Measurements from ENCODE around the gene NCK1. TPM values are rescaled to one million over a fixed set of nuclear protein-coding genes. Genes with fewer than 3 reads are reported as not detected.
"Not testable (repeated sequence)": the region's sequence is repeated elsewhere in the genome, so short reads cannot be mapped to it uniquely, and the experiment has no call there.

The NCK1 gene
- total RNA-seq, 1 experiment from 2014 or later: 25.6 TPM

DNA sequence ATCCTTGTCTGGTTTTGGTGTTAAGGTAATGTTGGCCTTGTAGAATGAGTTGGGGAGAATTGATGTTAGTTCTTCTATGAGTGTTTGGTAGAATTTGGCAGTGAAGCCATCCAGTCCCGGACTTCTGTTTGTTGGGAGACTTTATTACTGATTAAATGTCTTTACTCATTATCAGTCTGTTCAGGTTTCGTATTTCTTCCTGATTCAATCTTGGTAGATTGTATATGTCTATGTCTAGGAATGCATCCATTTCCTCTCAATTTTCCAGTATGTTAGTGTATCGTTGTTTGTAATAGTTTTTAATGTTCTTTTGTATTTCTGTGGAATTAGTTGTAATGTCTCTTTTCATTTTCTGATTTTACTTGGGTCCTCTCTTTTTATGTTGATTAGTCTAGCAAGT lies 39.4 kb downstream of the NCK1 start:
- DNase-seq (ENCODE audit: low read depth, low spot score) (no peak), ATAC-seq (no peak)
- no peak for TF ChIP-seq SIN3A (IDR thresholded peaks at IDR 0.05; ENCODE audit: low read depth)
- TF ChIP-seq, protein P1, sequence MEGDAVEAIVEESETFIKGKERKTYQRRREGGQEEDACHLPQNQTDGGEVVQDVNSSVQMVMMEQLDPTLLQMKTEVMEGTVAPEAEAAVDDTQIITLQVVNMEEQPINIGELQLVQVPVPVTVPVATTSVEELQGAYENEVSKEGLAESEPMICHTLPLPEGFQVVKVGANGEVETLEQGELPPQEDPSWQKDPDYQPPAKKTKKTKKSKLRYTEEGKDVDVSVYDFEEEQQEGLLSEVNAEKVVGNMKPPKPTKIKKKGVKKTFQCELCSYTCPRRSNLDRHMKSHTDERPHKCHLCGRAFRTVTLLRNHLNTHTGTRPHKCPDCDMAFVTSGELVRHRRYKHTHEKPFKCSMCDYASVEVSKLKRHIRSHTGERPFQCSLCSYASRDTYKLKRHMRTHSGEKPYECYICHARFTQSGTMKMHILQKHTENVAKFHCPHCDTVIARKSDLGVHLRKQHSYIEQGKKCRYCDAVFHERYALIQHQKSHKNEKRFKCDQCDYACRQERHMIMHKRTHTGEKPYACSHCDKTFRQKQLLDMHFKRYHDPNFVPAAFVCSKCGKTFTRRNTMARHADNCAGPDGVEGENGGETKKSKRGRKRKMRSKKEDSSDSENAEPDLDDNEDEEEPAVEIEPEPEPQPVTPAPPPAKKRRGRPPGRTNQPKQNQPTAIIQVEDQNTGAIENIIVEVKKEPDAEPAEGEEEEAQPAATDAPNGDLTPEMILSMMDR (IDR thresholded peaks at IDR 0.05 in 2 of 3, conservative IDR thresholded peaks at IDR 0.05 in 1 of 3; ENCODE audit: borderline replicate concordance in 1 of 3, insufficient read depth in 1 of 3, low read depth in 2 of 3, low read length in 2 of 3): no peak
- no peak for TF ChIP-seq YY1 (IDR thresholded peaks at IDR 0.05; ENCODE audit: extremely low read depth, insufficient replicate concordance, low read depth, low read length)
- TF ChIP-seq POLR2AphosphoS5 (IDR thresholded peaks at IDR 0.05; ENCODE audit: low read depth, low read length): no peak
- no peak for TF ChIP-seq FOSL1 (IDR thresholded peaks at IDR 0.05; ENCODE audit: low read depth)
- TF ChIP-seq EZH2phosphoT487 (IDR thresholded peaks at IDR 0.05; ENCODE audit: borderline replicate concordance): no peak
- no peak for TF ChIP-seq EGR1 (IDR thresholded peaks at IDR 0.05; ENCODE audit: low read depth)
- TF ChIP-seq, protein P2, sequence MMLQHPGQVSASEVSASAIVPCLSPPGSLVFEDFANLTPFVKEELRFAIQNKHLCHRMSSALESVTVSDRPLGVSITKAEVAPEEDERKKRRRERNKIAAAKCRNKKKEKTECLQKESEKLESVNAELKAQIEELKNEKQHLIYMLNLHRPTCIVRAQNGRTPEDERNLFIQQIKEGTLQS (IDR thresholded peaks at IDR 0.05): no peak
- TF ChIP-seq, protein P3, sequence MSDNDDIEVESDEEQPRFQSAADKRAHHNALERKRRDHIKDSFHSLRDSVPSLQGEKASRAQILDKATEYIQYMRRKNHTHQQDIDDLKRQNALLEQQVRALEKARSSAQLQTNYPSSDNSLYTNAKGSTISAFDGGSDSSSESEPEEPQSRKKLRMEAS (IDR thresholded peaks at IDR 0.05): no peak
- H3K9me3 ChIP-seq (ENCODE audit: control insufficient read depth in 1 of 2, insufficient read depth in 1 of 2, low read depth in 1 of 2, low read length in 2 of 2): no peaks in the 10 kb centered on the region
- BruUV-seq (replicated peaks): no TSS peak
- no peaks in the 10 kb centered on the region for H3K36me3 ChIP-seq (ENCODE audit: control insufficient read depth in 1 of 2, insufficient read depth in 2 of 2, low read length in 2 of 2)
- no peak overlapping the region for H3K9ac ChIP-seq (ENCODE audit: low read length)
- POLR2A ChIA-PET: no interaction called here
- H3K27me3 ChIP-seq (ENCODE audit: insufficient read depth, low read length): no peaks in the 10 kb centered on the region
- H3K27ac ChIP-seq (ENCODE audit: low read depth, low read length): no peak overlapping the region
- H3K9me2 ChIP-seq (ENCODE audit: insufficient read depth): no peaks in the 10 kb centered on the region
- no peaks in the 10 kb centered on the region for H4K20me1 ChIP-seq (ENCODE audit: insufficient read depth)
- CTCF ChIA-PET: no interaction called here
- intact Hi-C loops (cut with micrococcal nuclease): no loop called here
- no peak overlapping the region for H3K4me3 ChIP-seq (replicated peaks in 1 of 2; ENCODE audit: low read depth in 1 of 2, low read length in 2 of 2)
- H2AFZ ChIP-seq (ENCODE audit: low read depth, low read length, poor library complexity, severe bottlenecking): no peak overlapping the region
- H3K4me2 ChIP-seq (ENCODE audit: low read length): no peak overlapping the region
- RAD21 ChIA-PET (ENCODE audit: low non-redundant PET in 1 of 2, low total read pairs in 2 of 2, uncharacterized antibody in 2 of 2, unreplicated experiment in 2 of 2): no interaction called here
- no peaks in the 10 kb centered on the region for H3K4me1 ChIP-seq (ENCODE audit: control insufficient read depth in 1 of 2, insufficient read depth in 2 of 2, low read length in 2 of 2)
- peaks cover 97% of the 10 kb centered on the region for H3K79me2 ChIP-seq (ENCODE audit: insufficient read depth, low read length)

DNA sequence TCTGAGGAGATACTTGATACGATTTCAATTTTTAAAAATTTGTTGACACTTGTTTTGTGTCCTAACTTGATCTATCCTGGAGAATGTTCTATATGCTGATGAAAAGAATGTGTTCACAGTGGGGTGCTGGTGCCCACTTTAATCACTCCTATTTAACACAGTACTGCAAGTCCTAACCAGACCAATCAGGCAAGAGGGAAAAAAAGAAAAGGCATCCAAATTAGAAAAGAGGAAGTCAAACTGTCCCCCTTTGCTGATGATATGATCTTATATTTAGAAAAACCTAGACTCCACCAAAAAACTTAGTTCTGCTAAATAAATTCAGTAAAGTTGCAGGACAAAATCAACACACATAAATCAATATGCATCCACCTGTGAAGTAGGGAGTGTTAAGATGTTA lies 40.5 kb downstream of the NCK1 start:
- intact Hi-C loops (cut with micrococcal nuclease); DNase-seq (ENCODE audit: low read depth, low spot score); POLR2A ChIA-PET; H3K9me2 ChIP-seq (ENCODE audit: insufficient read depth); RAD21 ChIA-PET (ENCODE audit: low non-redundant PET in 1 of 2, low total read pairs in 2 of 2, uncharacterized antibody in 2 of 2, unreplicated experiment in 2 of 2); BruUV-seq (replicated peaks); H4K20me1 ChIP-seq (ENCODE audit: insufficient read depth); ATAC-seq; H3K36me3 ChIP-seq (ENCODE audit: control insufficient read depth in 1 of 2, insufficient read depth in 2 of 2, low read length in 2 of 2); H3K4me1 ChIP-seq (ENCODE audit: control insufficient read depth in 1 of 2, insufficient read depth in 2 of 2, low read length in 2 of 2); H3K9me3 ChIP-seq (ENCODE audit: control insufficient read depth in 1 of 2, insufficient read depth in 1 of 2, low read depth in 1 of 2, low read length in 2 of 2); CTCF ChIA-PET; H3K27me3 ChIP-seq (ENCODE audit: insufficient read depth, low read length); H3K4me2 ChIP-seq (ENCODE audit: low read length); H3K4me3 ChIP-seq (replicated peaks in 1 of 2; ENCODE audit: low read depth in 1 of 2, low read length in 2 of 2); H3K9ac ChIP-seq (ENCODE audit: low read length); H2AFZ ChIP-seq (ENCODE audit: low read depth, low read length, poor library complexity, severe bottlenecking); H3K27ac ChIP-seq (ENCODE audit: low read depth, low read length): not testable (repeated sequence)
- H3K79me2 ChIP-seq (ENCODE audit: insufficient read depth, low read length): peaks cover 98% of the 10 kb centered on the region
